GM19035 (cell line): ENCODE results near the gene AMMECR1L.

Experiments
- ATAC-seq: cut with Tn5 transposase; IDR thresholded peaks from one replicate; pipeline ENCODE4 v1.9.1; 2021; ENCODE audit not compliant: unreplicated experiment

Gene AMMECR1L

DNA sequence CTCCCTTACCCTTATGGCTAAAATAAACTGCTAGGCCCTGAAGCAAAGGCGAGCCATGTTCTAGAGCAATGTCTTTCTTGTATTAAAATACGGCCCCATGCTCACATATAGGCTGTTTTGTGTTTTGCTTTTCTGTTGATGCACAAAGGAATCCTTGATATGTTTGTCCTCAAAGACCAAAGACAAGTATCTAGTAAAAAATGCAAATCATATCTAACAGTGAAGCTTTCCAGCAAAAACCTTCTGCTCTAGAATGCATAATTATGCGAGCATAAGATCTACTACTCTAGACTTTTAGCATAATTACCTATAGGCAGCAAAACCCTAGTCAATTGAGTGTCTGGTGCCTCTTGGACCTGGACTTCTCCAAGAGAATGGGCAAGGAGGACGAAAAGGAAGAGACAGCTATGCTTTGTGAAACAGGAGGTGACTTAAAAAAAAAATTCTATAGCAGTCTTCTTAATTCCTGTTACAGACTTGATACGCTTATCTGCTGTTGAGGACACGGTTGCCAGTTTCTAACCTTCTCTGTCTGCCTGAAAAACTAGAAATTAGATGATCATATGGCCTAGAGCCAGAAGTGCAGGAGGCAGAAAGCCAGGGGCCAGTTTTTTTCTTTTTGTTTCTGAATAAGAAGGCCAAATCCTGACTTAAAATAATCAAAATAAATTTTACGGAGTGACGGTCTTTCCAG lies 1.5 kb upstream of the AMMECR1L start:
- no peak for ATAC-seq

DNA sequence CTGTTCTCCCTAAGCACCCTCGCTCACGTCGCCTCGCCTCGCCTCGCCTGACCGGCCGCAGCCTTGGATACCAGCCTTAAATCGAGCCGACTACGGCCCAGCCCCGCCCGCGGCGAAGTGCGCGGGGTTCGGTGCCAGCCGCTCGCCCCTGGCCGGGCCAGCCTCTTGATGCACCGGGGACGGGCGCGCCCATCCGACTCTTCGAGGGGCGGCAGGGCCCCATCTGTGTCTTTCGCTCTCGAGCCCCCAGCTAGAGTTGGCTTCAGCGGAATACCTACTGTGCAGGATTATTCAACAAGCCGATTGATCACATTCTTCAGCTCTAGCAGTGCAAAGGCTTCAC lies 808 bp upstream of the AMMECR1L start:
- ATAC-seq: peak; percentile 34

DNA sequence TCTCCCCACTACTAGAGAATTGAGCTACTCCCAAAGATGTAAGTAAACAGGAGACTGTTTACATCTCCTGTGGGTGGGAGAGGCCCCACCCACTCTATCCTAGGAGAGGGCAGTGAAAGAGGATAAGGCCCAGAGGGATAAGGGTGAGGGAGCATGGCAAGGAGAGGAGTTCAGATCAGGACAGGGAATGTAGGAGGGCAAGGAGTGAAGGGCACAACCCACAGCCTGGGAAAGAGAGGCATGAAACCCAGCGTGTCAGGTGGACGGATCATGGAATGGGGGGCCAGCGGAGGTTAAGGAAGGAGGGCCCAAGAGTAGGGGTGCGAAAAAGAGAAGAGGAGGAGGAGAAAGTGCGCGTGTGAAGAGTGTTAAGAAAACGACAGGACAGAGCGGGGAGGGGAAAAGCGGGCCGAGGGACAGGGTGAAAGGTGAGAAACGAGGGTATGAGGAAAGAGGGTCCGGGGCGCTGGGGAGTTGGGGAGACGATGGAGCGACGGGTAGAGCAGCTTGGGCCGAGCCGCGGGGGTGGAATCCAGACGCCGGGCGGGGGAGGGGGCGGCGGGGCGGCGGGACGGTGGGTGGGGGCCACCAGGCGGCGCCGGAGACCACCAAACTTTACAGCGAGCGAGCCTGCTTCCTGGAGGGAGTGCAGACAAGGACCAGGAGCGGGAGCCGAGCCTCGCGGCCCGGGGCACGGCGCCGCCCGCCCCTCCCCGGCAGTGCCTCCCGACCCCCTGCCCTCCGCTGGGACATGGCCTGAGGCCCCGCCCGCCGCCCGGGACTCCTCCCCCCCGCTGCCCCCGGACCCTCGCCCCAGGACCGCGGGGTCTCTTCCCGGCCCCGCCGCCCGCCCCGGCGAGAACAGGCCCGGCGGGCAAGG lies 655 bp downstream of the AMMECR1L start:
- peak; percentile 20 for ATAC-seq

DNA sequence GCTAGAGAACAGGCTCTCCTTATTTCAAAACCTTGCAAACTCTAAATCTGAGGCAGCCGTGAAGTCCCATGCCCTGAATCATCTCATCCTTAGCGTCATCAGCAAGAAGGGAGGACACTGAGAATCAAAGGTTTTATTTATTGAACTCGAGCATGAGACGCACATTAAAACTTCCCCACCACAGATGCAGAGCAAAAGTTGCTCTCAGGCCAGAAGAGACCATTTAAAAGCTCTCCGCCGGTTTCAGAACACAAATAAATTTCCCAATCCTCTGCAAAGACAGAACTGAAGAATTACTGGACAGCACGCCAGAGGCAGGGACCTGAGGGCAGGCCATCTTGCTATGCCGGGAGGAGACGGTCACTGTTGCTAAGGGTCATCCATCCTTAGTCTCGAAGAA lies 1.3 kb downstream of the AMMECR1L start:
- no peak for ATAC-seq

DNA sequence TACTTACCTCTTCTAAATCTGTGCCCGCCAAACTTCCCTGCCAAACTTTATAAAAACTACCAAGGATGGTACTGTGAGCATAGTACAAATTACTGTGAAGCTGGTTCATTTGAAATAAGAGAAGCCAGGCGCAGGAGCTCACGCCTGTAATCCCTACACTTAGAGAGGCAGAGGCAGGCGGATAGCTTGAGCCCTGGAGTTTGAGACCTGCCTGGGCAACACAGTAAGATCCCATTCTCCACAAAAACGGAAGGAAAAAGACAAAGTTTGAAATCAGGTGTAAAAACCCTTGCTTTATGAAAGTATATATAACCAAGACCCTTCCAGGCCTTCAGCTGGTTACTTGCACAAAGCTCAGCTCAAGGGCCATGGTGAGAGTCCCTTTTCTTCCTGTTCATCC lies 5.9 kb downstream of the AMMECR1L start:
- ATAC-seq: no peak

DNA sequence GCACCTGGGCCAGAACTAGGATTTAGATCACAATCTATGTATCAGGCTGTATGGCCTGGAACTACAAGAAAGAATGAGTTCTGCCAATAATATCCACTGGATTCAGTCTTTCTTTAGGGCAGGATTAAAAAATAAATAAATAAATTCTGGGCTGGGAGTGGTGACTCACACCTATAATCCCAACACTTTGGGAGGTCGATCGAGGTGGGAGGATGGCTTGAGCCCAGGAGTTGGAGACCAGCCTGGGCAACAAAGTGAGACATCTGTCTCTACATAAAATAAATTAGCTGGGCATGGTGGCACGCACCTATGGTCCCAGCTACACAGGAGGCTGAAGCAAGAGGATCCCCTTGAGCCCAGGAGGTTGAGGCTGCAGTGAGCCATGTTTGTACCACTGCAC lies 8.1 kb downstream of the AMMECR1L start:
- no peak for ATAC-seq

DNA sequence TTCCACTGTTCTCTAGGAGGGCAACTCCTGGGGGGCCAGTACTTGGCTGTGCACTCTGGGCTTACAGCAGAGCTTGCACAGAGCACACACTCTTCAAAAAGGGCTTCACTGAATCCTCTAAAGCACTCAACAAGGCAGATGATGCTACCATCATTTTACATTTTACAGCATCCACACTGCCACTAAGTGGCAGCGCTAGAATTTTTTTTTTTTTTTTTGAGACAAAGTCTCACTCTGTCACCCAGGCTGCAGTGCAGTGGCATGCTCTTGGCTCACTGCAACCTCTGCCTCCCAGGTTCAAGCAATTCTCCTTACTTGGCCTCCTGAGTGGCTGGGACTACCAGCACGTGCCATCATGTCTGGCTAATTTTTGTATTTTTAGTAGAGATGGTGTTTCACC lies 8.6 kb downstream of the AMMECR1L start:
- no peak for ATAC-seq

DNA sequence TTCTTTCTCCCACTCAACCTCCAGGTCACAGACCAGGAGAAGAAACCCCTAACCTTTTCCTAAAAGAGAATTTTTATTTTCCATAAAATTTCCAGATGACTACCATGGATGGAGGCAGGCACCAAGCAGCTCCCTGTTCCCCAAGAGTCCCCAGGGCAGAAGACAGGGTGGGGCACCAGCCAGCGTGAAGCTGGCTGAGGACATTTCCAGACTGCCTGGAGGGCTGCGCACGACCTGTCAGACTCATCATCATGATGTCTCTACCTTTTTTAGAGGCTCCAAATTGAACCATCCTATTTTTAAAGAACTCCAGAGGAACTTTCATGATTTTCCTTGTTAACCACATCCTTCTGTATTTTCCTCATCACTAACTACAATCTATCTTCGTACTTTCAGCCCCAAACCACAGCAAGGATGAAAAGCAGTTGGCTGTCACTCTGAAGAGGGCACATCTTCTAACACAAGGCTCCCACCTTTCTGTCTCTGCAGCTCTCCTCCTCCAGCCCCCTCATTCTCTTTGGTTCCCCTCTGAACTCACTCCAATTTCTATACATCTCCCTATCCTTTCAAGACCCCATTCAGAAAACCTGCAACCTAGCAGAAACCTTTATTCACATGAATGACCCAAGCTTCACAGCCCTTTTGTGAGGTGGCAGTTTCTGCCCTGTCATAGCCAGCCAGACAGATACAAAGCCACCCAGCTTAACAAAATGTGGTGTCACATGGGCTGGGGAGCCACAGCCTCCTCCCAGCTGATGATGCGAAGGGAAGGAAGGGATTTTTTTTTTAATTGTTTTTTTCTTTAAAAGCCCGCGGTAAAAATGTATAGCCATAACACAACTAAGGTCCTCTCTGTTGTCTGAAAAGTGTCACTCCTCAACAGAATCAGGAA lies 11.1 kb downstream of the AMMECR1L start:
- no peak for ATAC-seq

DNA sequence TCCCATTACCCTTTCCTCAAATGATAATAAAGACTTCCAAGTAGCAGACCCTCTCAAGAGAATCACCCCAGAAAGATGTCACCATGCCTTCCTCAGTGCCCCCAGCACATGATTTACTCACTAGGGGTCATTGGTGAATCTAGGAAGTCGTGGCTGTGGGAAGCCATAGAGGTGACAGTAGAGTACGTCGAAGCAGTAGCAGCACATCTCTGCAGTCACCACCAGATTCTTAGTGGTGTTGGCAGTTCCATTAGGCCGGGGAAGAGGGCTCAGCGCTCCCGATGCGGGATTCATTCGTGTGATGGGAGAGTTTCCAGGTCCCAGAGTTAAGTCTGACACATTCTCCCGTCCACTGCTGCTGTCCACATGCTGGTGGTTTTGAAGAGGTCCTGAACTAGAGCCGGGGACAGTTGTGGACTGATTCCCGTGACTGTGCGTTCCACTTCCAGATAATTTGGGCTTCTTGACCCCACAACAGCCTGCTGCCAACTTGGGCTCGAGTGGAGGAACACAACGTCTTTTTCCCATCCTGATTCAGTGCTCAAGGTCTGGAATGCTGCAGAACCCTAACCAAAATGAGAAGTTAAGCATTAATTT lies 12.0 kb downstream of the AMMECR1L start:
- no peak for ATAC-seq

DNA sequence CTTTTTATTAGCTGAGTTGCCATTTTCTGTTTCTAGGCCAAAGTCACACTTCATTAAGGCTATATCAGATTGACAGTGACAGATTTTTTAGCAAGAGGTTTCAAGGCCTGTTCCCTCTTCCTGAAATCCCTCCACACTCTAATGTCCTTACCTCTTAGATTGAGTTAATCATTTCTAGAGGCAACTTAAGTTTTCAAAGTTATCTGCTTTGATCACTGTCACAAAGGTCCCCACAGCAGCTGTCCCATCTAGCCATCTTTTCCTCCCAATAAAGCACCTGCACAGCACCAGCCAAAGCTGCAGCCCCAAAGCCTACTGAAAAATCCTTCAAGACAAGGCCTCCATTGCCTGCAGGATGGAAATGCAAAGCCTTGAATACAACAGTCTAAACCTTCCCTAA lies 13.4 kb downstream of the AMMECR1L start:
- no peak for ATAC-seq

DNA sequence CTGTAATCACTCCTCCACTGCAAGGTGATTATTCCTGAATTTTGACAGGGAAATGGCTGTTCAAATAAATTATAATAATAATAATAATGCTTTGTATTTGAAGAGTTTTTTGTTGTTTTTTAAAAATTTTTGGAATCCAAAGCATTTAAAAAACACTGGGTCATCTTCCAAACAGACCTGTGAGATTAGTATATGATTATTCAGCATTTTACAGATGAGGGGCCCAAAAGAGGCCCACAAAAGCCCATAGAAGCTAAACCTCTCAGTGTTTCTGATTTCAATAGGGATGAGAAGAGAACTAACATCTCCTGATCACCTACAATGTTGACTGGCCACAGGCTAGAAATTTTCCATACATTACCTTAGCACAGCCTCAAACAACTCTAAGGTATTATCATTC lies 19.8 kb downstream of the AMMECR1L start:
- no peak for ATAC-seq

DNA sequence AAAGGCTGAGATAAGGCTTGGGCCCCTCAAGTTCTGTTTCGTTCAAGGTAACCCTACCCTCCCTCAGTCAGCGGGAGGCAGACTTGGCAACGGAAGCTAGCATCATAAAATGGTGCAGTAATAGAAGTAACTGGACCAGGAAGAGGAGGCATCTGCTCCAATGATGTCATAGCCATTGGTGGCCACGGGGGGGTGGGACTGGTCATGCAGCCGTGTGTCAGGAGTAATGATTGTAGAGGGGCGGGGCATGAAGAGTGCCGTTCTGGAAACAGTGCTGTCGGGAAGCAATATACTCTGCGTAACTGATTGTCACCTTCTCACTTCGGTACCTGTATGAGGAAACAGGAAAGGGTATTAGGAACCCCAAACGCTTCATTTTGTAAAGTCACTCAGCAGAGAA lies 20.9 kb downstream of the AMMECR1L start:
- ATAC-seq: no peak

DNA sequence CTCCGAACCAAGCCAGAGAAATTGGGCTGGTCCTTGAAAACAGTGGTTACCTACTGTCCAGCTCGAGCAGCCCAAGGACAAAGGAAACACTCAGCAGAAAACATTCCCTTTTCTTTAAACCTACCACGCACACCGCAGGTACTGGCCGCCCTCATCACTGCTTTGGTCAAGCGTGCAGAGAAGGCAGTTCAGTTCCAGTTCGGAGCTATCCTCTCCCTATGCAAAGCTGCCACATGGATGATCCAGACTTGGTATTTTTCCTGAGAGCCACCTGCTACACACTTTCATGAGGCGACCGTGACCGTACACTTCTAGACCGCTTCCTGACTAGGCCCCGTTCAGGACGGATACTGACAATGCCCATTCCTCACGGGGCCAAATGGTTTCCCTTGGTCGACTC lies 23.5 kb downstream of the AMMECR1L start:
- no peak for ATAC-seq

DNA sequence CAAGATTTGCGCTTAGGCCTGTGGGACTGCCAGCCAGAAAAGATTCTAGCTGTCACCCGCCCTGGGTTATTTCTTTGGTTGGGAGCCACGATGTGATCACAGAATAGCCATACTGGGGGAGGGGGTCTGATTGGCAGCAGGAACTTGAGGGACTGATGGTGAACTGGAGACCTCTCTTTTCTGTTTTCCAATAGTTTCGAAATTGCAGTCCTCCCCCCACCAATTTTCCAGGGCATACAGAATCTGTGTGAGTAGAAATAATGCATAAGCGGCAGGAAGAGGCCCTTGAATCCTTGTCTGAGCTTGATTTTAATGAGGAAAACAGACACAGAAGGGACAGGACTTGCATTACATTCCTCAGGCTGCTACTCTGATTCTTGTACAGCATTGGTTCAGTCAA lies 25.6 kb downstream of the AMMECR1L start:
- no peak for ATAC-seq

DNA sequence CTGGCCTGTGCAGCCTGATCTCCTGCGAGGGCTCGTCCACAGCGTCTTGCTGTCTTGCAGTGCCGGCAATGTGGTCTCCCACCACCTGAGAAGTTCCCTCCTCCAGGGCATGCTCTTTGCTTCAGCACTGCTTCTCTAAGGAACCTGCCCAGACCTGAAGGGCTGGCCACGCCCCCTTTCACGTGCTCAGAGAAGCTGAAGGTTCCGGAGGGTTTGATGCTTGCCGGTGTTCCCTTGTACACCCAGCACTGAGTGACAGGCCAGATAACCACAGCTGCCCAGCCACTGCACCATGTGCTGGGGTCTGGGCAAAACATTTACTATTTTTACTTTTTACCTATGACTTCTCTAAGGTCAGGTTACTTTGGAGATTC lies 26.1 kb downstream of the AMMECR1L start:
- no peak for ATAC-seq

DNA sequence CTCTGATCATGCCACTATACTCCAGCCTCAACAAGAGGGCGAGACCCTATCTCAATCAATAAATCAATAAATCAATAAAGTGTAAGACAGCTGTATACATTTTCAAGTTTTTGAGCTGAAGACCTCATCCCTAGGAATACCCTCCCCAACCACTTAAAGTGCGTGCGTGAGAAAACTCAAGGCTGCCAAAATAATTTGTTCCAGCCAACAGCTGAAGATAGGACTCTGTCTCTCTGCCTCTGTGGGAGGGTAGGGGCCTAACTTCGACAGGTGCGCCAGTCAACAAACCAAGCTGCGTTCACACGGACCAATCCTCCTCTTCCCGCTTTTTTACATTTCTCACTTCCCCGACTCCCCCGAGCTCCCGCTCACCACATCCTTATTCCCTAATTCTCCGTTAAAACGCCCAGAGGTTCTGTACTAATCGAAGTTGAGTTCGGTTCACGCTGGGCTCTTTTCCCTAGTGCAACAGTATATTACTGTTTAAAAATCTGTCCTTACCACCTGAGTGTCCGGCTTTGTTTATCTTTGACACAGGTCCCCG lies 28.4 kb downstream of the AMMECR1L start:
- peak; percentile 15 for ATAC-seq

DNA sequence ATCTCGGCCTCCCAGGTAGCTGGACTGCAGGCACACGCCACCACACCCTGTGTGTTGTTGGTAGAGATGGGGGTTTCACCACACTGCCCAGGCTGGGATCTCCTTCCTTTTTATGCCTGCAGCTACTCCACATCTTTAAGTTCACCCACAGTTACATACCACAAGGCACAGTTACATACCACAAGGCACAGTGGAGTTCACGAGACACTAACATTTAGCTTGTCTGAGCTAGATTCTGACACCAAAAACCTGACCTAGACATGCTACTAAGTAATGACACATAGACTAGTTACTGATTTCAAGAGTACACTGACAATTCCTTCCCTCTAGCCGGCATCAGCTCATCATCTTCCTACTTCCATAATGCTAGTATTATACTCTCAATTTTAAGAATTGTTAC lies 32.1 kb downstream of the AMMECR1L start:
- no peak for ATAC-seq

DNA sequence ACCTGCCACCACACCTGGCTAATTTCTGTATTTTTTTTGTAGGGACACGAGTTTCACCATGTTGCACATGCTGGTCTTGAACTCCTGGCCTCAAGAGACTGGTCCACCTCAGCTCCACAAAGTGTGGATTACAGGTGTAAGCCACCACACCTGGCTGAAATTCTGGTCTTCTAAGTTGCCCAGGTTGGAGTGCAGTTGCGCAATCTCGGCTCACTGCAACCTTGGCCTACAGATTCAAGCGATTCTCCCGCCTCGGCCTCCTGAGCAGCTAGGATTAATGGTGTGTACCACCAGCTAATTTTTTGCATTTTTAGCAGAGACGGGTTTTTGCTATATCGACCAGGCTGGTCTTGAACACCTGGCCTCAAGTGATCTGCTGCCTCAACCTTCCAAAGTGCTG lies 33.4 kb downstream of the AMMECR1L start:
- ATAC-seq: no peak

DNA sequence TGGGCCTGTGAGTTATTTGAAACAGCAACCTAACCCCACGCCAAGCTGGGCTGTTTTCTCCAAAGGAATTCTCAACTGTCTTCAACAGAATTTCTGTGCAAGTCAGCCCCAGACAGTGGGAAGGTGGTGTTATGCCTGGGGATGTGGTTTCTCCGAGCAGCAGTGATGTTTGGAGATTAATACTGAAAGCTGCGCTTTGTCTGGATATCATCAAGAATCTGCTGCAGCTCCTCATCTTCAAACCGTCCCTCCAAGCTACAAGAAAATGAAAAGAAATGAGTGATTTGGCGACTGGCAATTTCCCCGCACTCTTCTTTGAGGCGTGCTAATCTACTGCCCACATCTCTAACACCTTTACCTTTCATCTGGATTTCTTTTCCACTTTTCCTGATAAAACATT lies 37.8 kb downstream of the AMMECR1L start:
- no peak for ATAC-seq

DNA sequence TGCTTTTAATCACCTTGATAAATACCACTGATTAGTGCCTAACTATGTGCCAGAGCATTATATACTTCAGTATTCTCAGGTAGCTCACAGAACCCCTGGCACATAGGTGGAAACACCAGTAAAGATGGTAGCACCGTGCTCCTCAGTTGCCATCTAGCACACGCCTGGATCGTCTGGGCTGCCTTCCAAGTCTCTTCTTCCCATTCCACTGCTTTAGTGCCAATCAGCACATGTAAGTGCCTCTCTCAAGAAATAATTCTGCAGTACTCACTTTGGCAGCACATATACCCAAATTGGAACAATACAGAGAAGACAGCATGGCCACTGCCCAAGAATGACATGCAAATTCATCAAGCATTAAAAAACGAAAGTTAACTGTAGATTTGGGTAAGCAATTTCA lies 40.8 kb downstream of the AMMECR1L start:
- ATAC-seq: no peak

DNA sequence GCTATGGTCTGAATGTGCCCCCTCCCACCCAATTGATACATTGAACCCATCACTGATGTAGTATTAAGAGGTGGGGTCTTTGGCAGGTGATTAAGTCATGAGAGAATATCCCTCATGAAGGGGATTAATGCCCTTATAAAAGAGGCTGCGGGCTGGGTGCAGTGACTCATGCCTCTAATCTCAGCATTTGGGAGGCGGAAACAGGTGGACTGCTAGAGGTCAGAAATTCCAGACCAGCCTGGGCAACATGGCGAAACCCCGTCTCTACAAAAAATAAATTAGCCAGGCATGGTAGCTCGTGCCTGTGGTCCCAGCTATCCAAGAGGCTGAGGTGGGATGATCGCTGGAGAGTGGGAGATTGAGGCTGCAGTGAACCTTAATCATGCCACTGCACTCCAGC lies 42.1 kb downstream of the AMMECR1L start:
- no peak for ATAC-seq
